B cell (primary cell): Measurements from ENCODE around the gene IMPDH2.
"Not testable (repeated sequence)": the region's sequence is repeated elsewhere in the genome, so short reads cannot be mapped to it uniquely, and the experiment has no call there.

Source experiments
- CTCF ChIP-seq: fragments of 200-600 bp; IDR thresholded peaks from one replicate; pipeline ENCODE4 v1.8.0; 2022; ENCODE audit warnings: antibody characterized with exemption, mild to moderate bottlenecking
- EZH2 ChIP-seq: IDR thresholded peaks from 2 replicates; pipeline ENCODE4 v1.6.1; 2012; ENCODE audit warnings: borderline replicate concordance, low read depth, mild to moderate bottlenecking, moderate library complexity, low read length; ENCODE audit not compliant: insufficient read depth, poor library complexity, severe bottlenecking

- not testable (repeated sequence) for TF ChIP-seq EZH2, CTCF
These were observed 20.6 kb downstream of the IMPDH2 start for GRCh38 chr3:49008627-49009026.
